ENCODE measurements around the gene PFDN2. TPM values are rescaled to one million over a fixed set of nuclear protein-coding genes. Genes with fewer than 3 reads are reported as not detected.

Gene PFDN2
- total and polyA plus RNA-seq, 4 donors, result 30.3 to 152 (median 94.9) TPM

DNA sequence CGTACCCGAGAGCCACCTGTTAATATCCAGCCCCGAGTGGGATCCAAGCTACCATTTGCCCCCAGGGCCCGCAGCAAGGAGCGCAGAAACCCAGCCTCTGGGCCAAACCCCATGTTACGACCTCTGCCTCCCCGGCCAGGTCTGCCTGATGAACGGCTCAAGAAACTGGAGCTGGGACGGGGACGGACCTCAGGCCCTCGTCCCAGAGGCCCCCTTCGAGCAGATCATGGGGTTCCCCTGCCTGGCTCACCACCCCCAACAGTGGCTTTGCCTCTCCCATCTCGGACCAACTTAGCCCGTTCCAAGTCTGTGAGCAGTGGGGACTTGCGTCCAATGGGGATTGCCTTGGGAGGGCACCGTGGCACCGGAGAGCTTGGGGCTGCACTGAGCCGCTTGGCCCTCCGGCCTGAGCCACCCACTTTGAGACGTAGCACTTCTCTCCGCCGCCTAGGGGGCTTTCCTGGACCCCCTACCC is 42.9 kb upstream of the PFDN2 start:
- Histone ChIP-seq H3K27ac (ENCODE audit: low read depth, low read length) (no peak overlapping the region), H3K27me3 (ENCODE audit: control insufficient read depth, insufficient read depth, low read length) (no peaks in the 10 kb centered on the region), H3K4me1 (ENCODE audit: control insufficient read depth, insufficient read depth, low read length) (peaks cover 34% of the 10 kb centered on the region), H3K36me3 (ENCODE audit: control insufficient read depth, insufficient read depth, low read length) (peaks cover 55% of the 10 kb centered on the region), H3K9me3 (ENCODE audit: control insufficient read depth, insufficient read depth, low read length) (no peaks in the 10 kb centered on the region), H3K4me3 (ENCODE audit: low read depth, low read length) (no peak overlapping the region)
- no peak for DNase-seq (ENCODE audit: low read depth in 4 of 6, low spot score in 6 of 6)
- 94% methylated on average over 22 of the region's 22 CpGs for WGBS (ENCODE audit: insufficient coverage)

DNA sequence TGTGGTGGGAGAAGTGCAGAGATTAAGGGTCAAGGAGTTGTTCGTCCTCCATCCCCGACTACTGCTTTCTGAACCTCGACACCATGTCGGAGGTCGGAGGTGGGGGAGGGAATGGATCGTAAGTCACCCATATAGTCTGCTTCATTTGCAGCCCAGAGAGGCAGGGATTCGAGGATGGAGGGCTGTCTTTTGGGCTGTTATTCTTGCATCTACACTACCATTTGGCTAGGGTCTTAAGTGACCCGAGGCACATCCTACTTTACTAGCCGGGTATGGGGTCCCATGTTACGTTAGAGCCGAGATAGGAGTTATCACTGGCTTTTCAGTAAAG is 42.0 kb upstream of the PFDN2 start:
- Histone ChIP-seq H3K36me3 (ENCODE audit: control insufficient read depth, insufficient read depth, low read length) (peaks cover 51% of the 10 kb centered on the region), H3K27me3 (ENCODE audit: control insufficient read depth, insufficient read depth, low read length) (no peaks in the 10 kb centered on the region), H3K9me3 (ENCODE audit: control insufficient read depth, insufficient read depth, low read length) (no peaks in the 10 kb centered on the region), H3K27ac (ENCODE audit: low read depth, low read length) (peak overlapping the region; percentile 79), H3K4me1 (ENCODE audit: control insufficient read depth, insufficient read depth, low read length) (peaks cover 26% of the 10 kb centered on the region), H3K4me3 (ENCODE audit: low read depth, low read length) (peak overlapping the region; percentile 94)
- no peak for DNase-seq (ENCODE audit: low read depth in 4 of 6, low spot score in 6 of 6)
- WGBS (ENCODE audit: insufficient coverage), result 0% methylated on average over 1 of the region's 11 CpGs

DNA sequence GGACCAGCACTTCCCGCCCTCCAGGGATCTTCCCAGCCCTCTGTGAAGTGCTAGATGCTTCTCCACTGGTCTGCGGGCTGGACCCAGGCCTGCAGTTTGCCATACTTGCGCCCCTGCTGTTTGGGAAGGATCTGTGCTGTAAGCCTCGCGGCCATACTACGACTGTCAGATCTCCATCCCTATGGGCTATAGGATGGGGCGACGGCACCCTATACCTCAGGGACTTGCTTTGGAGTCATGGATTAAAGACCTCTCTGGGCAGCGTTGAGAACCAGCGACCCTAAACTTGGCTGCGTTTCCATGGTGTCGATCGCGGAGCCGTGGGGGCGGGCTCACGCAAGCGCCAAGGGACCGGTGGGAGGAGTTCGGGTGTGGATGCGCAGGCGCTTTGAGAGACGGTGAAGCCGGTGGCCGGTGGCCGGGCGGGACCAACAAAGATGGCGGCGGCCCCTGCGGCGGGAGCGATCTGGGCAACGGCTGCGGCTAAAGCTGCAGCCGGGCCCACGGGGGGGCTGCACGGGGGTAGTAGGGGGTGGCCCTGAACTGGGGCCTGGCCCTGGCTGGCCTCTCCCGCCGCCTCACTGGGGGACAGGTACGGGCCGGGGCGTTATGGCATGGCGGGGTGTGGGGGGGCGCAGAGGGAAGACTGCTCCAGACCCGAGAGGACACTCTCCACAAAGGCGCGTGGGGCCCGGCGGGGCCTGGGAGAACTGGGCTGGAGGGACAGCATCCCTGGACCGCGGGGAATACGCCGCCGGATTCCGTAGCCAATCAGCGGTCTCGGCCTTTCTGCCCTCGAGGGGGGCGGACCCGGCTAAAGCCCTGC is 41.5 kb upstream of the PFDN2 start, which contains the start of gene USP21:
Gene USP21, plus strand, starts transcription at position 414 of the 826 bp plus-strand sequence. CDS start 1,141 bp downstream, outside the sequence.
- H3K9me3 ChIP-seq (ENCODE audit: control insufficient read depth, insufficient read depth, low read length), result no peaks in the 10 kb centered on the region
- H3K27me3 ChIP-seq (ENCODE audit: control insufficient read depth, insufficient read depth, low read length), result no peaks in the 10 kb centered on the region
- peaks cover 29% of the 10 kb centered on the region for H3K4me1 ChIP-seq (ENCODE audit: control insufficient read depth, insufficient read depth, low read length)
- under 1% methylated on average over 53 of the region's 60 CpGs for WGBS (ENCODE audit: insufficient coverage)
- peak within 1 kb of the TSS; percentile 94 for H3K4me3 ChIP-seq (ENCODE audit: low read depth, low read length)
- H3K36me3 ChIP-seq (ENCODE audit: control insufficient read depth, insufficient read depth, low read length), result peaks cover 48% of the 10 kb centered on the region
- peak within 1 kb of the TSS; percentile 79 for H3K27ac ChIP-seq (ENCODE audit: low read depth, low read length)
- DNase-seq (ENCODE audit: low read depth in 4 of 6, low spot score in 6 of 6), result peak; percentile 90 to 98 (median 94)

DNA sequence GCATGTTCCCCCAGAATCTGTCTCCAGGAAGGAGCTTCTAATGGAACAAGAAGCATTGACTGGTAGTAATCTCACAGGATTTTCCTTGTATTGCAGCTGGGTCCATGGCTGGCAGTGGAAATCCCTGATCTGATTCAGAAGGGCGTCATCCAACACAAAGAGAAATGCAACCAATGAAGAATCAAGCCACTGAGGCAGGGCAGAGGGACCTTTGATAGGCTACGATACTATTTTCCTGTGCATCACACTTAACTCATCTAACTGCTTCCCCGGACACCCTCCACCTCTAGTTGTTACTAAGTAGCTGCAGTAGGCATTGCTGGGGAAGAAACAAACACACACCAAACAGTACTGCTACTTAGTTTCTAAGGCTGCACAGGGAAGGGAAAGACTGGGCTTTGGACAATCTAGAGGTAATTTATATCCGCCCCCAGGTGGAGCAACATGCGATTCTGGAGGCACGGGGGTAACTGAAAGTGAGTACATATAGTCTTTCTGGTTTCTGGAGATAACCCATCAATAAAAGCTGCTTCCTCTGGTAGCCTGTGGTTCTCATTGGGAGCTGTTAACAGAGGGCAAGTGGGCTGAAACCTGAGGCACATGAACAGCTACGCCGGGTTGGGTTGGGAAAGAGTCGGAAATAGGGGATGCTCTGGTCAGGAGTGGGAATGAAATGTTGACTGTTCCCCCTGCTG is 40.6 kb upstream of the PFDN2 start:
- peaks cover 42% of the 10 kb centered on the region for H3K36me3 ChIP-seq (ENCODE audit: control insufficient read depth, insufficient read depth, low read length)
- peak overlapping the region; percentile 94 for H3K4me3 ChIP-seq (ENCODE audit: low read depth, low read length)
- no peaks in the 10 kb centered on the region for H3K27me3 ChIP-seq (ENCODE audit: control insufficient read depth, insufficient read depth, low read length)
- DNase-seq (ENCODE audit: low read depth in 4 of 6, low spot score in 6 of 6), result no peak
- no peaks in the 10 kb centered on the region for H3K9me3 ChIP-seq (ENCODE audit: control insufficient read depth, insufficient read depth, low read length)
- H3K27ac ChIP-seq (ENCODE audit: low read depth, low read length), result peak overlapping the region; percentile 79
- 68% methylated on average over 3 of the region's 9 CpGs for WGBS (ENCODE audit: insufficient coverage)
- peaks cover 31% of the 10 kb centered on the region for H3K4me1 ChIP-seq (ENCODE audit: control insufficient read depth, insufficient read depth, low read length)

DNA sequence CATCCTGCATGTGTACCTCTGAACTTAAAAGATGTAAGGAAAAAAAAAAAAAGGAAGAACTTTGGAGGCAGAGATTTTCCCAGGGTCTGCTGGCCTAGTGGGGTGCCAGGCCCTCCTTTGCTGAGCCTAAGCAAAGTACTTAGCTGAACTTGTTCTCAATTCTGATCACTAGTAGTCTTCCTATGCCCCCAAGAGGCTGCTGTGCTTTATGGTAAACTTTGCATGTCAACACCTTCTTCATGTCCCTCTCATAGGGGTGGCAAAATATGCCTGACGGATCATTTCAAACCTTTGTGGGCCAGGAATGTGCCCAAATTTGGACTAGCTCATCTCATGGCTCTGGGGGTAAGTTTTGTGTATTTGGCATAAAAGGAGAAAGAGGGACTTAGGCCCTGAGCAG is 40.0 kb upstream of the PFDN2 start:
- WGBS (ENCODE audit: insufficient coverage), result 83% methylated on average over 1 of the region's 1 CpG
- no peak overlapping the region for H3K4me3 ChIP-seq (ENCODE audit: low read depth, low read length)

DNA sequence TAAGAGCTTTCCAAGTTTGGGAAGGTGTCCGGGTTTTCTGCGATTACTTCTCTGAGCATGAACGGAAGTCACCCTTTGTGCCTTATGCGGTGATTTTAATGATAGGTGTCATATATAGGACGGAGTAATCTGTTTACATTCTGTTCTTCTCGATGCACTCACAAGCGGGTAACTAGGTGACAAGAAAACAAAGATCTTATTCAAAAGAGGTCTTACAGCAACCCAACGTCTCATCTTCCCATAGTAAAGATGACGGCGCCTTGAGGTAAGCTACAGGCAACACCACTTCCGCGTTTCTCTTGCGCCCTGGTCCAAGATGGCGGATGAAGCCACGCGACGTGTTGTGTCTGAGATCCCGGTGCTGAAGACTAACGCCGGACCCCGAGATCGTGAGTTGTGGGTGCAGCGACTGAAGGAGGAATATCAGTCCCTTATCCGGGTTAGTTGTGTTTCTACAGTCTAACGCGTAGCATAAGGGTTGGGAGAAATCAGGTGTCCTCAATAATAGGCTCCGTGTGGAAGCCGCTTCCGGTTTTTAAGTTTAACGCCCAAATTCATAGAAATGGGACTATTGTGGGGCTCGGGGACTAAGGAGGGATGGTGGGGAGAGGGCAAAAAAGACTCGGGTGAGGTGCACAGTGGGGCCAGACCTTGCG is 36.0 kb upstream of the PFDN2 start, which contains the start of gene UFC1:
Gene UFC1, plus strand, starts transcription at position 297 of the 656 bp plus-strand sequence. Its CDS starts 20 bp downstream, at position 317.
- H3K4me3 ChIP-seq (ENCODE audit: low read depth, low read length), result peak within 1 kb of the TSS; percentile 88
- peaks cover 11% of the 10 kb centered on the region for H3K36me3 ChIP-seq (ENCODE audit: control insufficient read depth, insufficient read depth, low read length)
- H3K27me3 ChIP-seq (ENCODE audit: control insufficient read depth, insufficient read depth, low read length), result no peaks in the 10 kb centered on the region
- H3K4me1 ChIP-seq (ENCODE audit: control insufficient read depth, insufficient read depth, low read length), result peaks cover 17% of the 10 kb centered on the region
- no peaks in the 10 kb centered on the region for H3K9me3 ChIP-seq (ENCODE audit: control insufficient read depth, insufficient read depth, low read length)
- peak within 1 kb of the TSS; percentile 95 for H3K27ac ChIP-seq (ENCODE audit: low read depth, low read length)
- DNase-seq (ENCODE audit: low read depth in 4 of 6, low spot score in 6 of 6), result peak in 5 of 6 donors; percentile 70 to 97 (median 95)
- under 1% methylated on average over 27 of the region's 33 CpGs for WGBS (ENCODE audit: insufficient coverage)

More for the DNA sequence above, 40.0 kb upstream of the PFDN2 start:
- Histone ChIP-seq H3K27ac (ENCODE audit: low read depth, low read length) (no peak overlapping the region), H3K4me1 (ENCODE audit: control insufficient read depth, insufficient read depth, low read length) (peaks cover 34% of the 10 kb centered on the region), H3K27me3 (ENCODE audit: control insufficient read depth, insufficient read depth, low read length) (no peaks in the 10 kb centered on the region), H3K36me3 (ENCODE audit: control insufficient read depth, insufficient read depth, low read length) (peaks cover 36% of the 10 kb centered on the region), H3K9me3 (ENCODE audit: control insufficient read depth, insufficient read depth, low read length) (no peaks in the 10 kb centered on the region)
- no peak for DNase-seq (ENCODE audit: low read depth in 4 of 6, low spot score in 6 of 6)

DNA sequence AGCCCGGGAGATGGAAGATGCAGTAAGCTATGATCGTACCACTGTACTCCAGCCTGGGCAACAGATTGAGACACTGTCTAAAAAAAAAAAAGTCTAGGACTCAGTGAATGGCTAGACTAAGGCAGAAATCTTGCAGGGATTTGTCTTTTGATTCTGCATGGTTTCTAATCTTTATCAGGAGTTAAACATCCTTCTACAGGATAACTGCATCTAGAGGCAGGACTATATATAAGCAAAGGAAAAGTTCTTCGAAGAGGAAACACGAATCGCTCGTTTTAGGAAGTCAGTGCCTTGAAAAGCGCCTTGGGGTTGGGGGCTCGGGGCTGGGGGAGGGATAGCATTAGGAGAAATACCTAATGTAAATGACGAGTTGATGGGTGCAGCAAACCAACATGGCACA is 35.3 kb upstream of the PFDN2 start:
- H3K9me3 ChIP-seq (ENCODE audit: control insufficient read depth, insufficient read depth, low read length), result no peaks in the 10 kb centered on the region
- WGBS (ENCODE audit: insufficient coverage), result 87% methylated on average over 2 of the region's 9 CpGs
- H3K27me3 ChIP-seq (ENCODE audit: control insufficient read depth, insufficient read depth, low read length), result no peaks in the 10 kb centered on the region
- no peak for DNase-seq (ENCODE audit: low read depth in 4 of 6, low spot score in 6 of 6)
- peak overlapping the region; percentile 95 for H3K27ac ChIP-seq (ENCODE audit: low read depth, low read length)
- peak overlapping the region; percentile 88 for H3K4me3 ChIP-seq (ENCODE audit: low read depth, low read length)
- peaks cover 14% of the 10 kb centered on the region for H3K4me1 ChIP-seq (ENCODE audit: control insufficient read depth, insufficient read depth, low read length)
- peaks cover 9% of the 10 kb centered on the region for H3K36me3 ChIP-seq (ENCODE audit: control insufficient read depth, insufficient read depth, low read length)

DNA sequence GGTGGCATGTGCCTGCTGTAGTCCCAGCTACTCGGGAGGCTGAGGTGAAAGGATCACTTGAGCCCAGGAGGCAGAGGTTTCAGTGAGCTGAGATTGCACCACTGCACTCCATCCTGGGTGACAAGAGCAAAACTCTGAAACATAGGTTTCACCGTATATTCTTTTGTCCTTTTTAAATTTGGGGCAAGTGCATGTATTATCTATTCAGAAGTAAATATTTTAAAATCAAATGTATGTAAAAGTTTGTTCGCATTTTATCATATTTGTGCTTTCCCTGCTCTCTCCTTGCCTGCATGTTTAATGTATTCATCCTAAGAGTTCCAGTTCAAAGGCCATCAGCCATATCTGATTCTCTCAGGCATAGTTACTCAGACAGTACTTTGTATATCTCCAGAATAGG is 28.0 kb upstream of the PFDN2 start:
- H3K27ac ChIP-seq (ENCODE audit: low read depth, low read length), result no peak overlapping the region
- H3K9me3 ChIP-seq (ENCODE audit: control insufficient read depth, insufficient read depth, low read length), result no peaks in the 10 kb centered on the region
- H3K4me3 ChIP-seq (ENCODE audit: low read depth, low read length), result no peak overlapping the region
- DNase-seq (ENCODE audit: low read depth in 4 of 6, low spot score in 6 of 6), result no peak
- peaks cover 4% of the 10 kb centered on the region for H3K36me3 ChIP-seq (ENCODE audit: control insufficient read depth, insufficient read depth, low read length)
- no peaks in the 10 kb centered on the region for H3K4me1 ChIP-seq (ENCODE audit: control insufficient read depth, insufficient read depth, low read length)
- H3K27me3 ChIP-seq (ENCODE audit: control insufficient read depth, insufficient read depth, low read length), result no peaks in the 10 kb centered on the region
- 67% methylated on average over 1 of the region's 3 CpGs for WGBS (ENCODE audit: insufficient coverage)

DNA sequence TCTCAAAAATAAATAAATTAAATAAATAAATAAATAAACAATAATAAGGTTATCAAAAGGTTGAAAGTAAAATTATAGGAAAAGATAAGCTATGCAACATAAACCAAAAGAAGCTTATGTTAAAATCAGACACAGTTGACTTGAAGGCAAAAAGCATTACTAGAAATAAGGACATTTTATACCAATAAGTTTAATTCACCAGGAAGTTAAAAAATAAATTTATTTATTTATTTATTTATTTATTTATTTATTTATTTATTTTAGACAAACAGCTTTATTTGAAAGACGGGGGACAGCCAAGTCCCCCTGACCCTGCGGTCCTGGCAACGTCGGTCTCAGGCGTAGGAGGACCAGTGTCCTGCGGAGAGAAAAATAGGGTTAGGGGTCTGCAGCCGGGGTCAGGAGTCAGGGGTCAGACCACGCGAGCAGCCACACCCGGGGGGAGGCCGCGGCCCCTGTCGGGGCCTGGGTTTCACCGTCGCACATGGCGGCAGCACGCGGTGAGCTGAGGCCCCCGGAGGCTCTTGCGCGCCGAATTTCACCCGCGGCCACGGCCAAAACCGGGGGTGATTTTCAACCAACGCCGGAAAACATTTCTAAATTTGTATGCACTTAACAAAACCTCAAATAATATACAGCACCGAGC is 23.0 kb upstream of the PFDN2 start:
- no peak for DNase-seq (ENCODE audit: low read depth in 4 of 6, low spot score in 6 of 6)
- Histone ChIP-seq H3K4me1 (ENCODE audit: control insufficient read depth, insufficient read depth, low read length) (no peaks in the 10 kb centered on the region), H3K4me3 (ENCODE audit: low read depth, low read length) (no peak overlapping the region), H3K27me3 (ENCODE audit: control insufficient read depth, insufficient read depth, low read length) (no peaks in the 10 kb centered on the region), H3K27ac (ENCODE audit: low read depth, low read length) (no peak overlapping the region), H3K9me3 (ENCODE audit: control insufficient read depth, insufficient read depth, low read length) (no peaks in the 10 kb centered on the region), H3K36me3 (ENCODE audit: control insufficient read depth, insufficient read depth, low read length) (peaks cover 4% of the 10 kb centered on the region)
- WGBS (ENCODE audit: insufficient coverage), result 95% methylated on average over 24 of the region's 29 CpGs
